GM19023 (cell line): ENCODE measurements around the gene TSHZ2.

Experiments
- ATAC-seq: cut with Tn5 transposase; IDR thresholded peaks from one replicate; pipeline ENCODE4 v1.9.1; 2021; ENCODE audit warnings: mild to moderate bottlenecking, moderate library complexity; ENCODE audit not compliant: unreplicated experiment

TSHZ2 gene

GRCh38 chr20:53122853-53123252, 150.7 kb downstream of the TSHZ2 start:
- no peak for ATAC-seq

- ATAC-seq = no peak
These were observed 152.0 kb downstream of the TSHZ2 start for GRCh38 chr20:53124075-53124551.

- ATAC-seq = no peak
These were observed 152.6 kb downstream of the TSHZ2 start for GRCh38 chr20:53124803-53125202.

- no peak for ATAC-seq
These were observed 154.0 kb downstream of the TSHZ2 start for GRCh38 chr20:53126185-53126584.

GRCh38 chr20:53127027-53127426, 154.9 kb downstream of the TSHZ2 start:
- ATAC-seq = no peak

GRCh38 chr20:53128004-53128403, 155.8 kb downstream of the TSHZ2 start:
- ATAC-seq = no peak

GRCh38 chr20:53129563-53129962, 157.4 kb downstream of the TSHZ2 start:
- no peak for ATAC-seq

GRCh38 chr20:53130795-53131194, 158.6 kb downstream of the TSHZ2 start:
- no peak for ATAC-seq

- no peak for ATAC-seq
These were observed 161.0 kb downstream of the TSHZ2 start for GRCh38 chr20:53133125-53133524.

GRCh38 chr20:53133628-53134027, 161.5 kb downstream of the TSHZ2 start:
- no peak for ATAC-seq

GRCh38 chr20:53136473-53136872, 164.3 kb downstream of the TSHZ2 start:
- no peak for ATAC-seq

- ATAC-seq = peak; percentile 83
These were observed 166.5 kb downstream of the TSHZ2 start for GRCh38 chr20:53138454-53139262.

- ATAC-seq = no peak
These were observed 169.3 kb downstream of the TSHZ2 start for GRCh38 chr20:53141201-53142050.

- ATAC-seq = no peak
These were observed 170.3 kb downstream of the TSHZ2 start for GRCh38 chr20:53142225-53143127.

- ATAC-seq = no peak
These were observed 174.2 kb downstream of the TSHZ2 start for GRCh38 chr20:53146201-53146891.

GRCh38 chr20:53148771-53149147, 176.6 kb downstream of the TSHZ2 start:
- no peak for ATAC-seq

GRCh38 chr20:53149148-53149889, 177.2 kb downstream of the TSHZ2 start:
- ATAC-seq = no peak

GRCh38 chr20:53149890-53150205, 177.7 kb downstream of the TSHZ2 start:
- ATAC-seq = no peak

- no peak for ATAC-seq
These were observed 178.4 kb downstream of the TSHZ2 start for GRCh38 chr20:53150532-53150931.

- no peak for ATAC-seq
These were observed 180.1 kb downstream of the TSHZ2 start for GRCh38 chr20:53152228-53152627.
